Posterior vena cava (tissue), 2 donors: ENCODE data around the gene GFOD1. TPM values are rescaled to one million over a fixed set of nuclear protein-coding genes. Genes with fewer than 3 reads are reported as not detected.
"Not testable (repeated sequence)": the region's sequence is repeated elsewhere in the genome, so short reads cannot be mapped to it uniquely, and the experiment has no call there.

Source experiments
- DNase-seq: peaks from one replicate; pipeline ENCODE4 v3.0.0-alpha.2; 2020; ENCODE audit warnings: low spot score
- intact Hi-C, 2 donors: fragments of 100-400 bp; cut with DNase I; formaldehyde crosslinking; loops; one replicate each; pipeline versions ENCODE4 v1.14.1 to v1.14.2; 2022 to 2023
- total RNA-seq, 2 donors: library from RNA; stranded (reverse); fragmentation: NEBNext Ultra II Directional; extraction: Animal tissue kit (Norgen Biotek cat#: 25700); gene quantifications; one replicate each; pipeline ENCODE4 v1.2.1, GENCODE V29; 2021
- donor health status: DM: yes; HTN: yes; CAD: no.
- donor health status: DM: yes; HTN: yes; CAD: no.

GFOD1 gene
- total RNA-seq, 2 donors from 2014 or later: 16.8 to 20.4 TPM

DNA sequence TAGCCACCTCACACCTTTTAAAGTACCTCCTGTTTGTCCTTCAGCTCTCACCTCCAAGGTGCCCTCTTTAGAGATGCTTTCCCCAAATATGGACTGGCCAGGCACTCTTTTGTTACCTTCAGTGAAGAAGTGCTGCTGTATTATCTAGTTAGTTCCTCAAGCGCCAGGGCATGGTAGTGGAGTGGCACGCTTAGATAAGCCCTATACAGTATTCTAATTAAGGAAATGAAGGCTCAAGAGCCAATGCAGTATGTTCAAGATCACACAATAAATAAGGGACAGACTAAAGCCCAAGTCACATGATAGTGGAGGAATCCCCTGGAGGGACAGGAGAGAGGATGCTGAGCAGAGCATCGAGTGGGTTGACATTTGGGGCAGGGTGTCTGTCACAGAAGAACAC lies 28.5 kb upstream of the GFOD1 start:
- intact Hi-C loops: loop anchor here in 1 of 2 donors (10.0 kb wide), 1 partner anchor 1859 kb away; no protein-coding TSS in a partner anchor
- no peak for DNase-seq

DNA sequence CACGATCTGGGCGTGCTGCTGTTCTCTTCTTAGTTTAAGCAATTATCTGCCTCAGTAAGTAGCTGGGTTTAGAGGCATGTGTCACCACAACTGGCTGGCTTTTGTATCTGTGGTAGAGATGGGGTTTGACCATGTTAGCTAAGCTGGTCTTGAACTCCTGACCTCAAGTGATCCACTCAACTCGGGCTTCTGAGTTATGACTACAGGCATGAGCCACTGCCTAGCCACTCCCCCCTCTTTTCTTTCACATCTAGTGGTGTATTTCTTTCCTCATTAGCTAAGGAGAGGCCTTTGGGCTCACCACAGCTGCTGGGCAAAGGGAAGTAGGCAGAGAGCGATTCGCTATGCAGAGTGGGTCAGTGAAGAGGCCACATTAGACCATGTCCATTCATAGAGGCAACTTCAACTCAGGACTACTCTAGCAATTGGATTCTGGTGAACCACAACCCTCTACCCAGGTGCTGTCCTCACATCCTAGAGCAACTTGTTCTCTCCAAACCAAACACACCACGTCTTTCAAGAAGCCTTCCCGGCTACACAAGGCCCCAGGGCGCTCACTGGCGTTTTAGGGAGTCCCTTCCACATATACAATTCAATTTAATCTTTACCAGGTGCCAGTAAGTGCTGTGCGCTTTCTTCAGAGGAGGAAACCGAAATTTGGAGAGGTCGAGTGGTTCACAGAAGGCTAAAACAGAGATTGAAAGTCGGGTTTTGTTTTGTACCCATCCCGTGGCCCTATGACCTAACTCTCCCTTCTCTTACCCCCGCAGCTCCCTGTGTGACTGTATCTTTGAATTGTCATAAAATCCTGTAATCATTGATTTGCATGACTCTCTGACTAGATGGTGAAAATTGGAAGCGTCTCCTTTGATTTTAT lies 26.5 kb upstream of the GFOD1 start:
- intact Hi-C loops: loop anchor here in 1 of 2 donors (10.0 kb wide), 1 partner anchor 1861 kb away; no protein-coding TSS in a partner anchor
- no peak for DNase-seq

DNA sequence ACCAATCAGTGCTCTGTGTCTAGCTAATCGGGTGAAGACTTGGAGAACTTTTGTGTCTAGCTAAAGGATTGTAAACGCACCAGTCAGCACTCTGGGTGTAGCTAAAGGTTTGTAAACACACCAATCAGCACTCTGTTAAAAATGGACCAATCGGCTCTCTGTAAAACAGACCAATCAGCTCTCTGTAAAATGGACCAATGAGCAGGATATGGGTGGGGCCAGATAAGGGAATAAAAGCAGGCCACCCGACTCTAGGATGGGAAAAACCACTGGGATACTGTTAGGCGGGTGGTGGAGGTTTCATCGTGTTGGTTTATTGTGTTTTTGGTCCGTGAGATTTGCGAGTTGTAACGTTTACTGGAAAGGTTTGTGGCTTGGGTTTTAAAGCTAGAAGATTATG lies 25.5 kb upstream of the GFOD1 start:
- DNase-seq: no peak
- intact Hi-C loops: loop anchor here in 1 of 2 donors (10.0 kb wide), 1 partner anchor 1862 kb away; no protein-coding TSS in a partner anchor

DNA sequence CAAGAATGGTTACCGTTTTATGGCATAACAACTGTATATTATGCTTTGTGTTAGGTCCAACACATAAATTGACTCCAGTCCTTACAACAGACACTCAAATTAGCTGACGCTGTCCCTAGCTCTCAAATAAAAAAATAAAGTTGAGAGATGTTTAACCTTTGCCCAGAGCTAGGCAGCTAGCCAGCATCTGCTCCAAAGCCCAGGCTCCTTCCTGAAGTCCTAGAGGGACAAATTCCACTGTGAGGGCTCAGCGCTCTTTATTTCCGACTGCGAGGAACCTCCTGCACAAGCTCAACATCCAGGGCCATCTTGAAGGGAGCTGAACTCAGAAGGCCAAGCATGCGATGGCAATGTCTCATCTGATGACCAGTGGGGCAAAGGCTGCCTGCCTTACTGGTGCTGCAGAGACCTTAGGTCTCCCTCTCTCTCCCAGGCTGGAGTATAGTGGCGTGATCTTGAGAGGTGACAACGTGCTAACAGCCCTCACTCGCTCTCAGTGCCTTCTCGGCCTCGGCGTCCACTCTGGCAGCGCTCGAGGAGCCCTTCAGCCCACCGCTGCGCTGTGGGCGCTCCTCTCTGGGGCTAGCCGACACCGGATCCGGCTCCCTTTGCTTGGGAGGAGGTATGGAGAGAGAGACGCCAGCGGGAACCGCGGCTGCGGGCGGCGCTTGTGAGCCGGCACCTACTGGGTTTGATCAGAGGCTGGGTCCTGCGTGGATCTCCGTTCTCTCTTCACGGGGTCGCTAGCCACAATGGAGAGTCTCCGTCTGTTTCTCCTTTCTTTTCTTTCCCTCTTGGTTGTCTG lies 24.7 kb upstream of the GFOD1 start:
- DNase-seq: no peak
- intact Hi-C loops: loop anchor here in 1 of 2 donors (10.0 kb wide), 1 partner anchor 1863 kb away; no protein-coding TSS in a partner anchor

DNA sequence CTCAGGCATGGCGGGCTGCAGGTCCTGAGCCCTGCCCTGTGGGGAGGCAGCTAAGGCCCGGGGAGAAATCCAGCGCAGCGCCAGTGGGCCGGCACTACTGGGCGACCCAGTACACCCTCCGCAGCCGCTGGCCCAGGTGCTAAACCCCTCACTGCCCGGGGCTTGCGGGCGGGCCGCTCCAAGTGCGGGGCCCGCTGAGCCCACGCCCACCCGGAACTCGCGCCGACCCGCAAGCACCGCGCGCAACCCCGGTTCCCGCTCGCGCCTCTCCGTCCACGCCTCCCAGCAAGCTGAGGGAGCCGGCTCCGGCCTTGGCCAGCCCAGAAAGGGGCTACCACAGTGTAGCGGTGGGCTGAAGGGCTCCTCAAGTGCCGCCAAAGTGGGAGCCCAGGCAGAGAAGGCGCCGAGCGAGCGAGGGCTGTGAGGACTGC lies 23.8 kb upstream of the GFOD1 start:
- intact Hi-C loops: loop anchor here in 1 of 2 donors (10.0 kb wide), 1 partner anchor 1864 kb away; no protein-coding TSS in a partner anchor
- DNase-seq: not testable (repeated sequence)

DNA sequence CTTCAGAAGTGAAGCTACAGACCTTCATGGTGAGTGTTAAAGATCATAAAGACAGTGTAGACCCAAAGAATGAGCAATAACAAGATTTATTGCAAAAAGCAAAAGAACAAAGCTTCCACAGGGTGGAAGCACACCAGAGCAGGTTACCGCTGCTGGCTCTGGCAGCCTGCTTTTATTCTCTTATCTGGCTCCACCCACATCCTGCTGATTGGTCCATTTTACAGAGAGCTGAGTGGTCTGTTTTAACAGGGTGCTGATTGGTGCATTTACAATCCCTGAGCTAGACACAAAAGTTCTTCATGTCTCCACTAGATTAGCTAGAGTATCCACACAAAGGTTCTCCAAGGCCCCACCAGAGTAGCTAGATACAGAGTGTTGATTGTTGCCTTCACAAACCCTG lies 23.0 kb upstream of the GFOD1 start:
- not testable (repeated sequence) for DNase-seq
- intact Hi-C loops: loop anchor here in 1 of 2 donors (10.0 kb wide), 1 partner anchor 1864 kb away; no protein-coding TSS in a partner anchor

DNA sequence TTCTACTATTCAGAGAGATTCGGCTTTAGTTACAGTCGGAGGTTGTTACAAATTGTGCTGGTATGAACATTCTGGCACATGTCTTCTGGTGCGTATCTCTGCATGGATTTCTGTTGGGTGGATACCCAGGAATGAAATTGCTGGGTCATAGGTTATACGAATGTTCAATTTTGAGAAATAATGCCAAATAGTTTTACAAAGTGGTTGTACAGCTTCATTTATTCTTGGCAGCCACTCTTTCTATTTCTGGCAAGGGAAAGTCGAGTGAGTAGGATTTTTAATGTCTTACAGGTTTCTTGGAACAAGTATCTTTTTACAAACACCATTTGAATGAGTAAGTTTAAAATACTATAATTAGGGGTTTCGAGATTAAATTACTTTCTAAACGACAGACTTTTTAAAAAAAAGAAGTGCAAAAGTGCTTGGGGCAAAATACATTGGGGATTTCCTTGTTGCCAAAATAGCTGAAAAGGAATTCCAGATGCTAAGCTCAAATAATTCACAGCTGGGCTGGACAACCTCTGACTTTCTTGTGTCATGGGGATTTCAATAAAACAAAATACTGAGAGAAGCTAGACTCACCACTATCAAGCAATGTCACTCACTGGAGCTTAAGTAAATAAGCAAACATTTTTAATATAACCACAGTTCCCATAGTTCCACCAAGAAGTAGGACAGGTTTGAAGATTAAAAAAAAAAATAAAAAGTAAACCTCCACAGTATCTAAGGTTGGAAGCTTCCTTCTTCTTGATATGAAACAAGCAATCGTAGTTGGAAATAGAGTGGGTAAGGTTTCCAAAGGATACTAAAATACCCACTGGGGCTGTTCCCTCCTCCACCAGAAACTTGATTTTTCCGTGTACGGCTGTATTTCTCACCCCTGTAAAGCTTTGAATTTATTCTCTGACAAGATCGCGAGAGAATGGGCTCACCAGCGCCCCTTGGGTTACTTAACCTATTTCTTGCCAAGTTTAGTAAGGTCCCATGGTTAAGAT lies 21.6 kb upstream of the GFOD1 start:
- intact Hi-C loops: no loop called here
- DNase-seq: no peak

DNA sequence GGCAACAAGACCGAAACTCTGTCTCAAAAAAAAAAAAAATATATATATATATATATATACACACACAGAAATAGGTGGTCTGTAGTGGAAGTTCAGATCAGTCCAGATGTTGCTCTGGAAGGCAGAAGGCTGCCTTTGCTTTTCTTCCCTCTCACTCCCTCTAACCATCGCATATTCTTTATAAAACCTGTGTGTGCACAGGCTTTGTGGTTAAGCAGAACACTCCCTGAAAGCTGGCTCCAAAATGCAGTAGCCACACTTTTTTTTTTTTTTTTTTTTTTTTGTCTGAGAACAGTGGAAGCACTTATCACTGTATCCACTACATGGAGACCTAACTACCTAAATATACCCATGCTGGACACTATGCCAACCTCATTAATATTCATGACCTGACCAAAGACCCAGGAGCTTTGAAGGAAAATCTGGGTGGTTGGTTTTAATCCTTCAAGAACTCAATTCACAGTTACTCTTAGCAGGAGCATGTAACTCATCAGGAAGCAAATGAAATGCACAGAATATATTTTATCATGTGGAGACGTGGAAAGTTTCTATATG lies 20.0 kb upstream of the GFOD1 start:
- intact Hi-C loops: no loop called here
- DNase-seq: no peak

DNA sequence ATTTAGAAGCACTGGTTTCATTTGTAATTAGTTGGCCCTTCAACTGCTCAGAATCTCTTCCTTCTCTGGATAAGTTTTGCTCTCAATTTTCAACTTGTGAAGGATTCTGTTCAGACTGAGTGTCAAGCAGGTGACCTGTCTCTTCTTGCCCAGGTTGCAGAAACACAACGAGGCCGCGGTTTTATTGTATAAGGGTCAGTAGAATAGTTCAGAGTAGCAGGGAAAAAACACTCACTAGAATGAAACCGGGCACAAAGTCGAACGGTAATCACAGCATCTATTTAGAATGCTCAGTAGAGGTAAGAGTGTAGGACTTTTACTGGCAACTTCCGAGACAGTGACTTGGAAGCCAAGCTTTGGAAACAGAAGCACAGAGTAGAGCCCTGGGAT lies 17.9 kb upstream of the GFOD1 start:
- intact Hi-C loops: no loop called here
- DNase-seq: no peak

DNA sequence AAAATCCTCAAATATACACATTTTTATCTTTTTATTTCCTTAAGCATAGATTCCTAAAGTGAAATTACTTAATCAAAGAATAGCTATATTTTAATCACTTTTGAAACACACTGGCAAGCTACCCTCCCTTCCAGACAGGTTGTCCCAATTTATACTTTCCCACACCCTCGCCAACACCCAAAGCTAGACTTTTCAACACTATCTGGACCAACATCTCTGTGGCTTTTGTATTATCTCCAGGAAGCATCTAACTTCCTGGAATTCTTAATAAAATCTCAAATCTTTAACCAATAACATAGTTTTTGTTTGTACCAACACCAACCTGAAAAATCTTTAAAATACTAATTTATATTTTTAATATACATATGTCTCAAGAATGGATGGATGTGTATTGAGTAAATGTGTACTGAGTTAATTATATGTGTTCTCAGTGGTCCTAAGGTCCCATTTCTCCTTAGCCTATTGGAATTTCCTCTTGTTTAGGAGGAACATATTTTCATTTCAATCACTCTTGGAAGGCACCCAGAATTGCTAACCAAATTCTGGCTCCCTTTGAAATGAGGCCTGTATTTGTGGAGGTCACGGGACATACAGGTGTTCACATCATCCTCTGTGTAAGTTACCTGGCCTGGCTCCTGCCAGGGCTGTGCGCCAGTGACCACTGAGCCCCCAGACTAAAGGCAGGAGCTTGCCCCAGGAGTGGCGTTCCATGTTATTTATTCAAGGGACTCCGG lies 17.4 kb upstream of the GFOD1 start:
- DNase-seq: no peak
- intact Hi-C loops: no loop called here

DNA sequence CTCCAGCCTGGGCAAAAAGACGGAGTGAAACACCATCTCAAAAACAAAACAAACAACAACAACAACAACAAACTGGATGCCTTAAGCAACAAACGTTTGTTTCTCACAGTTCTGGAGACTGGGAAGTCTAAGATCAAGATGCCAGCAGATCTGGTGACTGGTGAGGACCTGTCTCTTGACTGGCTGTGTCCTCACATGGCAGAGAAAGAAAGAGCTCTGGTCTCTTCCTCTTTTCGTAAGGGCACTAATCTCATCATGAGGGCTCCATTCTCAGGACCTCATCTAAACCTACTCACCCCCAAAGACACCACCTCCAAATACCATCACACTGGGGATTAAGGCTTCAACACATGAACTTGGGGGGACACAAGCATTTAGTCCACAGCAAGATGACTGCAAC lies 13.5 kb upstream of the GFOD1 start:
- intact Hi-C loops: no loop called here
- no peak for DNase-seq

DNA sequence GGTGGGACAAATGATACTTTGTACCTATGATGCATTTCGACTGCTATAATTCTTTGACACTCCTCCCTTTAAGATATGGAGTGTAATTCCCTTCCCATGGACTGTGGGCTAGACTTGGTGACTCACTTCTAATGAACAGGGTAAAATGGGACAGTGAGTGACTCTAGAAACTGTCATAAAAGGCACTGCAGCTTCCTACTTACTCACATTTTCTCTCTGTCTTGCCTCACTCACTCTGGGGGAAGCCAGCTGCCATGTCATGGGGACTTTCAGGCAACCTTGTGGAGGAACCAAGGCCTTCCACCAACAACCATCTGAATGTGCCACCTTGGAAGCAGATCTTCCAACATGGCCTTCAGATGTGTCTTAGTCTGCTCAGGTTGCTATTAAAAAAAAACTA lies 12.9 kb upstream of the GFOD1 start:
- intact Hi-C loops: no loop called here
- DNase-seq: no peak

DNA sequence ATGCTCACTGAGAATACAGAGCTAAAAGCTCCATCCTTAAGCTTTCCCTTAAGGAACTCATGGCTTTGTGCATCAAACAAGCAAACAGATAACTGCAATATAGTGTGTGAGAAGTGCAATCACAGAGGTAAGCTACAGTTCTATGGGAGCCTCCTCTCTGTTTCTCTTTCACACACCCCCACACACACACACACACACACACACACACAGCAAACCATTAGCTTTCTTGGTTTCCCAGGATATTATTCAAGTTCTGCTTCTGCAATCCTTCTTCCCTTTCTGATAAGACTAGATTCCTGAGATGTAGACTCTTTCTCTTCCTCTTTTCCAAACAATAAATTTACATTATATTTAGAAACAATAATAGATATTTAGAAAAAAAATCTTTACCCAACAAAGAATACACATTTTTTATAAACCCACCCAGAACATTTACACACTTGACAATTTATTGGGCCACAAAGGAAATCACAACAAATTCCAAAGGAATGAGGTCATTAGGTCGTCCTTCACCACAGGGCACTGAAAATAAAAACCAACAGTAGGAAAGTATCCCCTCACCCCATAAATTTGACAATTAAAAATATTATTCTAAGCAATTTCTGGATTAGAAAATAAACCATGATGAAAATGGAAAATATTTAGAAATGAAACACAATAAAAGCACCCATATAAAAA lies 9.3 kb upstream of the GFOD1 start:
- no peak for DNase-seq
- intact Hi-C loops: no loop called here

DNA sequence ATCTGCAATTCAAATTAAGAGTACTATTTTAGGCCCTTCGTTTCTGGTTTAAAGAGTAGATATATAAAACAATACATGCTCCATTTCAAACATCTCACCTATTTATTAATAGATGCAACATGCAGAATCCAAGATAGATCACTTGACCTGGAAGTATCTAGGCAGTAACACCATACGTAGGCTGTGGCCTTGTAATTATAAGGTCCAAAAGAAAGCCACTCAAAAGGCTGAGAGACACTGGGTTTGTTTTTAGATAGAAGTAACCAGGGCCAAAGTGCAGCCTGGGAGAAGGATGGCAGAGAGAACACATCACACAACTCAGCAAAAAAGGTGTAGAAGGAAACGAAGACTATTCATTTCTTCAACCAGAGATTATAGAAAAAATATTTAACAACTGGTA lies 8.4 kb upstream of the GFOD1 start:
- intact Hi-C loops: no loop called here
- DNase-seq: no peak

DNA sequence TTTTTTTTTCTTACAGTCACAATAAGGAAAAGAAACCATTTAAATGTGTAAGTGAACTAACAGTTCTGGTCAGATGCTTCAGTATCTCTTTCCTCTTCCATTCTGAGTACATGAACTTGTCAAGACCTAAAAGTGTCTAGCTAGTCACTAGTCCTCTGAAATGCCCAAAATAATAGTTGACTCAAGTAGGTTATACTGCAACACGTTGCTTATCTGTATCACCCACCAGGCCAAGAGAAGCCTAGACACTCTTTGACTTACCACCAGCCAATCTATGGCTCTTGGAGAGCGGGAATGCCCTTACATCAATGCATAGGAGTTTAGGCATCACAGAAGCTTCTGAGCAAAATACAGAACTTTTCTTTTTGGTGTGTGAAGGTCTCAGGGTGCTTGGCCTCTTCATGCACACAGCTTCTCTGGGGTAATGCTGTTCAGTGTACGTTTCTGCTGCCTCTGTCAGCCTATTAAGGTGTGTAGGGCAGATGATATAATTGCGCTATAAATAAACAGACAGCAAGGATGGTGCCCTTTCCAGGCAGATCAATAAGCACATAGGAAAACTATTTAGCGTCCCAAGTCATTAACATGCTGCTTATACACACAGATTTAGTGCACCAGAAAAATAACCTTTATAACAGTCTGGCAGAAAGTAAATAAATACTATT lies 7.8 kb upstream of the GFOD1 start:
- DNase-seq: no peak
- intact Hi-C loops: no loop called here

DNA sequence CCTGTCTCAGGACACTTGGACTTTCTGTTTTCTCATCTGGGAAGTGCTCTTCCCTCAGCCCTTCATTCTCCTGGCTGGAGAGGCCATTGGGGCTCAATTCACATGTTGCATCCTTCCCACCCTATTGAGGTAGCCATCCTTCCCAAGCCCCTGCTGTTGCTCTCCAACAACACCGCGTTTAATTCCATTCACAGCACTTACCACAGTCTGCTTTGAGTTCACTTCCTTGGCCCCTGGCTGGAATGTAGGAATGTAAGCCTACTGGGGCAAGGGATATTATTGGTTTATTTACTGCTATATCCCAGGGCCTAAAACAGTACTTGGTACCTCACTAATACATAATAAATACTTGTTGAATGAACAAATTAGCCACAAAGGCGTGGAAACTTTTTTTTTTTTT lies 6.7 kb upstream of the GFOD1 start:
- DNase-seq: no peak
- intact Hi-C loops: no loop called here

DNA sequence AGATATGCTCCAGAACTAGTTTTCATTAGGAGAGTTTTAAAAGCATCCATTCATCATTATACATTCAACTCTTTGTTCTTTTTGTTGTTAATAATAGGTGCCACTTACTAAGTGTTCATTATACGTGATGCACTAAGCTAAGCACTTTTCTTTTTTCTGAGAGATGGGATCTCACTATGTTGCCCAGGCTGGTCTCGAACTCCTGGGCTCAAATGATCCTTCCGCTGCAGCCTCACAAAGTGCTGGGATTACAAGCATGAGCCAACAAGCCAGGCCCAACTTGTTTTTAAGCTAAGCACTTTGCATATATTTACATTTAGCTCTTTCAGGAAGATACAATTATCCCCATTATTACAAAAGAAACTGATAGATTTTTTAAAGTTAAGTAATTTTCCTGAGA lies 5.7 kb upstream of the GFOD1 start:
- intact Hi-C loops: no loop called here
- no peak for DNase-seq
